GM12878 (cell line): ENCODE measurements around the gene NME7. TPM values are rescaled to one million over a fixed set of nuclear protein-coding genes. Genes with fewer than 3 reads are reported as not detected.

Experiments used
- ATAC-seq: fragments of 200-7000 bp; cut with Tn5 transposase; 3 replicates; pipeline ENCODE4 v1.9.1; 2020; ENCODE audit warnings: mild to moderate bottlenecking, moderate library complexity
- BruUV-seq: library from RNA; stranded (reverse); fragments of 400-500 nt; replicated peaks from 2 replicates; lab custom pipeline; 2021; lab: Mats Ljungman, UMichigan
- CTCF ChIA-PET: fragments of 300-600 bp; sonication (Branson Sonifier 250); formaldehyde crosslinking; extraction: SDS; loops from one replicate; lab custom pipeline; 2021; ENCODE audit warnings: inconsistent platforms; lab: Yijun Ruan, JAX
- POLR2A ChIA-PET: fragments of 350-600 bp; formaldehyde crosslinking; extraction: SDS; loops from one replicate; lab custom pipeline; 2021; ENCODE audit warnings: inconsistent platforms; lab: Charles Lee
- RAD21 ChIA-PET: fragments of 300-600 bp; sonication (Branson Sonifier 250); formaldehyde crosslinking; loops from one replicate; lab custom pipeline; 2023; ENCODE audit warnings: antibody characterized with exemption; ENCODE audit not compliant: unreplicated experiment; lab: Charles Lee
- SMC1A ChIA-PET: fragments of 300-600 bp; sonication (Branson Sonifier 250); formaldehyde crosslinking; loops from one replicate; lab custom pipeline; 2023; ENCODE audit not compliant: unreplicated experiment, uncharacterized antibody; lab: Charles Lee
- DNase-seq: peaks from one replicate; pipeline ENCODE4 v3.0.0-alpha.2; 2011; ENCODE audit warnings: low read depth, low spot score
- FAIRE-seq: peaks from 3 replicates; lab custom pipeline; 2011; peaks lifted over from hg19 to GRCh38; lab: Jason Lieb, UNC
- H2AFZ ChIP-seq: 2 replicates; pipeline ENCODE4 v1.6.0; 2011; ENCODE audit warnings: low read depth, low read length, control low read depth; ENCODE audit not compliant: control insufficient read depth
- H3K27ac ChIP-seq: 2 replicates; pipeline ENCODE4 v1.5.1; 2011; ENCODE audit warnings: control low read depth; ENCODE audit not compliant: control insufficient read depth, insufficient read depth
- H3K27me3 ChIP-seq, 2 experiments: replicated peaks in 1 of 2; 2 replicates each; pipeline versions ENCODE4 v1.6.0 to v1.6.1; 2011; ENCODE audit warnings: low read length in 1 of 2; ENCODE audit not compliant: control insufficient read depth in 2 of 2, insufficient read depth in 2 of 2
- H3K36me3 ChIP-seq, 2 experiments: 2 replicates each; pipeline ENCODE4 v1.5.1; 2011; ENCODE audit warnings: low read length in 1 of 2; ENCODE audit not compliant: control insufficient read depth in 2 of 2, insufficient read depth in 2 of 2
- H3K4me1 ChIP-seq: 2 replicates; pipeline ENCODE4 v1.6.1; 2011; ENCODE audit warnings: mild to moderate bottlenecking, low read length, moderate library complexity, mixed read lengths; ENCODE audit not compliant: control insufficient read depth, insufficient read depth
- H3K4me2 ChIP-seq: 2 replicates; pipeline ENCODE4 v1.6.0; 2011; ENCODE audit warnings: control low read depth; ENCODE audit not compliant: control insufficient read depth, insufficient read depth
- H3K4me3 ChIP-seq: fragments of 200-600 bp; sonication (generic); 2 replicates; pipeline ENCODE4 v1.5.1; 2016
- H3K79me2 ChIP-seq: 2 replicates; pipeline ENCODE4 v1.6.0; 2011; ENCODE audit warnings: low read length; ENCODE audit not compliant: control insufficient read depth, insufficient read depth
- H3K9ac ChIP-seq: 2 replicates; pipeline ENCODE4 v1.8.0; 2011; ENCODE audit warnings: low read length, control low read depth, mixed read lengths; ENCODE audit not compliant: control insufficient read depth, insufficient read depth
- H3K9me3 ChIP-seq: replicated peaks from 3 replicates; pipeline ENCODE4 v1.5.1; 2011; ENCODE audit warnings: mild to moderate bottlenecking, low read length; ENCODE audit not compliant: control insufficient read depth, insufficient read depth
- H4K20me1 ChIP-seq: 2 replicates; pipeline ENCODE4 v1.6.0; 2011; ENCODE audit not compliant: control insufficient read depth, insufficient read depth
- FOXM1 ChIP-seq: IDR thresholded peaks from 2 replicates; pipeline ENCODE4 v1.6.1; 2012; ENCODE audit warnings: low read depth, mild to moderate bottlenecking, inconsistent platforms, low read length, moderate library complexity
- GATAD2B ChIP-seq: fragments of 450-650 bp; conservative IDR thresholded peaks from 2 replicates; pipeline ENCODE4 v1.6.1; 2017; ENCODE audit warnings: low read depth, mild to moderate bottlenecking, moderate library complexity
- IKZF1 ChIP-seq: fragments of 450-650 bp; conservative IDR thresholded peaks from 2 replicates; pipeline ENCODE4 v1.6.1; 2017; ENCODE audit warnings: antibody characterized with exemption, mild to moderate bottlenecking
- JUNB ChIP-seq: IDR thresholded peaks from 2 replicates; pipeline ENCODE4 v1.6.1; 2016; ENCODE audit warnings: antibody characterized with exemption, mild to moderate bottlenecking
- KLF5 ChIP-seq: fragments of 450-650 bp; IDR thresholded peaks from 2 replicates; pipeline ENCODE4 v1.6.1; 2014; ENCODE audit warnings: mild to moderate bottlenecking; ENCODE audit not compliant: partially characterized antibody
- POLR2AphosphoS5 ChIP-seq: IDR thresholded peaks from 2 replicates; pipeline ENCODE4 v1.6.1; 2011; ENCODE audit warnings: mild to moderate bottlenecking, low read length, inconsistent platforms
- SMAD5 ChIP-seq: IDR thresholded peaks from 2 replicates; pipeline ENCODE4 v1.6.1; 2016; ENCODE audit warnings: antibody characterized with exemption, low read depth
- SREBF2 ChIP-seq: IDR thresholded peaks from 2 replicates; pipeline ENCODE4 v1.6.1; 2012; ENCODE audit warnings: mild to moderate bottlenecking, low read length
- SUZ12 ChIP-seq: fragments of 200-600 bp; sonication (generic); IDR thresholded peaks from one replicate; pipeline ENCODE4 v1.6.1; 2018; ENCODE audit warnings: antibody characterized with exemption, mild to moderate bottlenecking; ENCODE audit not compliant: unreplicated experiment
- ZNF217 ChIP-seq: fragments of 450-650 bp; IDR thresholded peaks from 2 replicates; pipeline ENCODE4 v1.6.1; 2017; ENCODE audit warnings: antibody characterized with exemption, mild to moderate bottlenecking
- WGBS: methylation state at CpG from one replicate; pipeline ENCODE4 v1.1.6; 2016; ENCODE audit warnings: low lambda C conversion rate; ENCODE audit not compliant: insufficient replicate concordance, insufficient coverage; ENCODE audit errors: missing lambda C conversion rate; 5-methylcytosine and 5-hydroxymethylcytosine counted together
- in situ Hi-C: fragments of 300-500 bp; cut with MboI; formaldehyde crosslinking; loops from 9 replicates; pipeline ENCODE4 v1.14.3; 2018; ENCODE audit warnings: mixed read lengths
- intact Hi-C: fragments of 100-400 bp; cut with micrococcal nuclease; formaldehyde crosslinking; loops from one replicate; pipeline ENCODE4 v1.14.2; 2022; ENCODE audit not compliant: unreplicated experiment
- polyA plus RNA-seq, 11 experiments: library from polyadenylated mRNA; depleted of rRNA in 4 of 11; unstranded in 6 of 11; stranded (reverse) in 5 of 11; fragments of >200 nt; fragmentation: Nextera tagmentation in 4 of 11; fragmentation: Illumina TruSeq in 1 of 11; extraction: Ambion mirVana in 4 of 11; extraction: Trizol in 1 of 11; gene quantifications; 1 replicate in 1 of 11; 2 replicates in 10 of 11; pipeline versions ENCODE4 v1.2.1 to v1.2.3, GENCODE V29; 2011 to 2016; ENCODE audit warnings: inconsistent platforms in 2 of 11, missing spikeins in 2 of 11, low read depth in 1 of 11
- total RNA-seq, 4 experiments: library from RNA; depleted of rRNA in 3 of 4; stranded (reverse); fragments of >200 nt in 3 of 4; fragmentation: Illumina TruSeq in 1 of 4; extraction: Trizol in 1 of 4; gene quantifications; 2 replicates each; pipeline versions ENCODE4 v1.2.1 to v1.2.3, GENCODE V29; 2013 to 2021
- TF ChIP-seq, protein P1 (sequence below): fragments of 450-650 bp; IDR thresholded peaks from 2 replicates; pipeline ENCODE4 v1.6.1; 2017; ENCODE audit warnings: antibody characterized with exemption, mild to moderate bottlenecking, moderate library complexity
- TF ChIP-seq, protein P2 (sequence below): fragments of 450-650 bp; IDR thresholded peaks from 2 replicates; pipeline ENCODE4 v1.6.1; 2017; ENCODE audit warnings: mild to moderate bottlenecking, moderate library complexity
- TF ChIP-seq, protein P3 (sequence below): fragments of 450-650 bp; IDR thresholded peaks from 2 replicates; pipeline ENCODE4 v1.6.1; 2014; ENCODE audit warnings: mild to moderate bottlenecking

NME7 gene
- total and polyA plus RNA-seq, 10 of the 15 experiments (the other 5 are each of a cell fraction or from before 2014, with no cell fraction given): 1.5 to 15.6 (median 7.2) TPM

- H2AFZ ChIP-seq: no peak overlapping the region
- no peak overlapping the region for H3K9ac ChIP-seq
- H3K79me2 ChIP-seq: peaks cover 12% of the 10 kb centered on the region
- ChIA-PET POLR2A (interaction anchor here (0.5 to 7.1 kb wide), 6 partner anchors 12 to 590 kb away, joined by 3 to 69 read pairs (median 3); no protein-coding TSS in a partner anchor), RAD21 (interaction anchor here (0.6 to 6.8 kb wide), 34 partner anchors 8 to 766 kb away, joined by 3 to 135 read pairs (median 4); no protein-coding TSS in a partner anchor), SMC1A (interaction anchor here (0.7 to 15.1 kb wide), 52 partner anchors 9 to 874 kb away, joined by 3 to 188 read pairs (median 4); no protein-coding TSS in a partner anchor), CTCF (interaction anchor here (0.6 to 9.6 kb wide), 38 partner anchors 10 to 766 kb away, joined by 3 to 100 read pairs (median 4); no protein-coding TSS in a partner anchor)
- H3K4me2 ChIP-seq: peak overlapping the region; percentile 38; the same call in 1 of the 2 replicates
- 57% methylated on average over 10 of the region's 10 CpGs for WGBS
- no peaks in the 10 kb centered on the region for H3K9me3 ChIP-seq
- peaks cover 0 to 4% of the 10 kb centered on the region in 2 experiments; a peak in 1 of 4 replicates for H3K36me3 ChIP-seq
- H3K4me1 ChIP-seq: peaks cover 3% of the 10 kb centered on the region; the same call in 1 of the 2 replicates
- ATAC-seq: peak; percentile 50
- no peak for FAIRE-seq
- in situ Hi-C loops: no loop called here
- H3K4me3 ChIP-seq: peak overlapping the region; percentile 86; the same call in 1 of the 2 replicates
- H3K27ac ChIP-seq: no peak overlapping the region
- DNase-seq: no peak
- intact Hi-C loops: loop anchor here (2.0 to 5.0 kb wide), 6 partner anchors 62 to 506 kb away; no protein-coding TSS in a partner anchor
- H4K20me1 ChIP-seq: no peaks in the 10 kb centered on the region
- peaks cover 2 to 6% of the 10 kb centered on the region in 2 experiments; a peak in 2 of 4 replicates for H3K27me3 ChIP-seq
- no TSS peak for BruUV-seq
- TF ChIP-seq JUNB: no peak
- no peak for TF ChIP-seq SREBF2
- TF ChIP-seq, protein P1, sequence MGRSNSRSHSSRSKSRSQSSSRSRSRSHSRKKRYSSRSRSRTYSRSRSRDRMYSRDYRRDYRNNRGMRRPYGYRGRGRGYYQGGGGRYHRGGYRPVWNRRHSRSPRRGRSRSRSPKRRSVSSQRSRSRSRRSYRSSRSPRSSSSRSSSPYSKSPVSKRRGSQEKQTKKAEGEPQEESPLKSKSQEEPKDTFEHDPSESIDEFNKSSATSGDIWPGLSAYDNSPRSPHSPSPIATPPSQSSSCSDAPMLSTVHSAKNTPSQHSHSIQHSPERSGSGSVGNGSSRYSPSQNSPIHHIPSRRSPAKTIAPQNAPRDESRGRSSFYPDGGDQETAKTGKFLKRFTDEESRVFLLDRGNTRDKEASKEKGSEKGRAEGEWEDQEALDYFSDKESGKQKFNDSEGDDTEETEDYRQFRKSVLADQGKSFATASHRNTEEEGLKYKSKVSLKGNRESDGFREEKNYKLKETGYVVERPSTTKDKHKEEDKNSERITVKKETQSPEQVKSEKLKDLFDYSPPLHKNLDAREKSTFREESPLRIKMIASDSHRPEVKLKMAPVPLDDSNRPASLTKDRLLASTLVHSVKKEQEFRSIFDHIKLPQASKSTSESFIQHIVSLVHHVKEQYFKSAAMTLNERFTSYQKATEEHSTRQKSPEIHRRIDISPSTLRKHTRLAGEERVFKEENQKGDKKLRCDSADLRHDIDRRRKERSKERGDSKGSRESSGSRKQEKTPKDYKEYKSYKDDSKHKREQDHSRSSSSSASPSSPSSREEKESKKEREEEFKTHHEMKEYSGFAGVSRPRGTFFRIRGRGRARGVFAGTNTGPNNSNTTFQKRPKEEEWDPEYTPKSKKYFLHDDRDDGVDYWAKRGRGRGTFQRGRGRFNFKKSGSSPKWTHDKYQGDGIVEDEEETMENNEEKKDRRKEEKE: no peak
- peak; percentile 5; the same call in 1 of the 2 replicates for TF ChIP-seq IKZF1
- TF ChIP-seq FOXM1: no peak
- TF ChIP-seq SUZ12: no peak
- TF ChIP-seq, protein P2, sequence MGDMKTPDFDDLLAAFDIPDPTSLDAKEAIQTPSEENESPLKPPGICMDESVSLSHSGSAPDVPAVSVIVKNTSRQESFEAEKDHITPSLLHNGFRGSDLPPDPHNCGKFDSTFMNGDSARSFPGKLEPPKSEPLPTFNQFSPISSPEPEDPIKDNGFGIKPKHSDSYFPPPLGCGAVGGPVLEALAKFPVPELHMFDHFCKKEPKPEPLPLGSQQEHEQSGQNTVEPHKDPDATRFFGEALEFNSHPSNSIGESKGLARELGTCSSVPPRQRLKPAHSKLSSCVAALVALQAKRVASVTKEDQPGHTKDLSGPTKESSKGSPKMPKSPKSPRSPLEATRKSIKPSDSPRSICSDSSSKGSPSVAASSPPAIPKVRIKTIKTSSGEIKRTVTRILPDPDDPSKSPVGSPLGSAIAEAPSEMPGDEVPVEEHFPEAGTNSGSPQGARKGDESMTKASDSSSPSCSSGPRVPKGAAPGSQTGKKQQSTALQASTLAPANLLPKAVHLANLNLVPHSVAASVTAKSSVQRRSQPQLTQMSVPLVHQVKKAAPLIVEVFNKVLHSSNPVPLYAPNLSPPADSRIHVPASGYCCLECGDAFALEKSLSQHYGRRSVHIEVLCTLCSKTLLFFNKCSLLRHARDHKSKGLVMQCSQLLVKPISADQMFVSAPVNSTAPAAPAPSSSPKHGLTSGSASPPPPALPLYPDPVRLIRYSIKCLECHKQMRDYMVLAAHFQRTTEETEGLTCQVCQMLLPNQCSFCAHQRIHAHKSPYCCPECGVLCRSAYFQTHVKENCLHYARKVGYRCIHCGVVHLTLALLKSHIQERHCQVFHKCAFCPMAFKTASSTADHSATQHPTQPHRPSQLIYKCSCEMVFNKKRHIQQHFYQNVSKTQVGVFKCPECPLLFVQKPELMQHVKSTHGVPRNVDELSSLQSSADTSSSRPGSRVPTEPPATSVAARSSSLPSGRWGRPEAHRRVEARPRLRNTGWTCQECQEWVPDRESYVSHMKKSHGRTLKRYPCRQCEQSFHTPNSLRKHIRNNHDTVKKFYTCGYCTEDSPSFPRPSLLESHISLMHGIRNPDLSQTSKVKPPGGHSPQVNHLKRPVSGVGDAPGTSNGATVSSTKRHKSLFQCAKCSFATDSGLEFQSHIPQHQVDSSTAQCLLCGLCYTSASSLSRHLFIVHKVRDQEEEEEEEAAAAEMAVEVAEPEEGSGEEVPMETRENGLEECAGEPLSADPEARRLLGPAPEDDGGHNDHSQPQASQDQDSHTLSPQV: no peak
- peak; percentile 49; the same call in 1 of the 2 replicates for TF ChIP-seq ZNF217
- TF ChIP-seq KLF5: no peak
- TF ChIP-seq GATAD2B: no peak
- TF ChIP-seq, protein P3, sequence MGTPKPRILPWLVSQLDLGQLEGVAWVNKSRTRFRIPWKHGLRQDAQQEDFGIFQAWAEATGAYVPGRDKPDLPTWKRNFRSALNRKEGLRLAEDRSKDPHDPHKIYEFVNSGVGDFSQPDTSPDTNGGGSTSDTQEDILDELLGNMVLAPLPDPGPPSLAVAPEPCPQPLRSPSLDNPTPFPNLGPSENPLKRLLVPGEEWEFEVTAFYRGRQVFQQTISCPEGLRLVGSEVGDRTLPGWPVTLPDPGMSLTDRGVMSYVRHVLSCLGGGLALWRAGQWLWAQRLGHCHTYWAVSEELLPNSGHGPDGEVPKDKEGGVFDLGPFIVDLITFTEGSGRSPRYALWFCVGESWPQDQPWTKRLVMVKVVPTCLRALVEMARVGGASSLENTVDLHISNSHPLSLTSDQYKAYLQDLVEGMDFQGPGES: no peak
- no peak for TF ChIP-seq SMAD5
- TF ChIP-seq POLR2AphosphoS5: no peak
Measured at GRCh38 chr1:169108863-169109560, 258.6 kb downstream of the NME7 start.
